ENCODE data around the gene ITSN2. TPM values are rescaled to one million over a fixed set of nuclear protein-coding genes. Genes with fewer than 3 reads are reported as not detected.

ITSN2 gene
- total RNA-seq, 1 donor from 2014 or later: 10.4 TPM

GRCh38 chr2:24241528-24241927 is 118.8 kb downstream of the ITSN2 start:
- H3K27ac Mint-ChIP-seq: no peak overlapping the region
- H3K4me1 ChIP-seq: no peaks in the 10 kb centered on the region
- no peak overlapping the region for H3K9ac ChIP-seq
- H3K4me2 ChIP-seq: no peak overlapping the region
- H3K27me3 Mint-ChIP-seq (ENCODE audit: insufficient read depth, low read depth): no peaks in the 10 kb centered on the region
- no peaks in the 10 kb centered on the region for H3K9me3 Mint-ChIP-seq
- H3K27ac ChIP-seq: no peak overlapping the region
- H3K36me3 Mint-ChIP-seq: no peaks in the 10 kb centered on the region
- no peaks in the 10 kb centered on the region for H3K36me3 ChIP-seq
- no peaks in the 10 kb centered on the region for H3K27me3 ChIP-seq
- no peak overlapping the region for H2AFZ ChIP-seq (replicated peaks)
- H3K9me3 ChIP-seq (ENCODE audit: low read depth): no peaks in the 10 kb centered on the region
- no peaks in the 10 kb centered on the region for H3K4me1 Mint-ChIP-seq
- no peak for DNase-seq (ENCODE audit: low spot score)
- TF ChIP-seq CTCF (IDR thresholded peaks at IDR 0.05): no peak
- no peak for TF ChIP-seq EZH2 (IDR thresholded peaks at IDR 0.05)
- TF ChIP-seq EZH2phosphoT487 (IDR thresholded peaks at IDR 0.05): no peak
- H3K4me3 Mint-ChIP-seq: no peak overlapping the region
- H4K20me1 ChIP-seq (ENCODE audit: low read depth): no peaks in the 10 kb centered on the region
- H3K4me3 ChIP-seq: no peak overlapping the region
- H3F3A ChIP-seq (ENCODE audit: low read depth): no peaks in the 10 kb centered on the region
- no peaks in the 10 kb centered on the region for H3K79me2 ChIP-seq (ENCODE audit: low read depth)

- no peak overlapping the region for H2AFZ ChIP-seq (replicated peaks)
- no peak for DNase-seq (ENCODE audit: low spot score)
These were observed 120.8 kb downstream of the ITSN2 start for GRCh38 chr2:24239553-24239952.

GRCh38 chr2:24238158-24238557 is 122.2 kb downstream of the ITSN2 start:
- H3K36me3 ChIP-seq: no peaks in the 10 kb centered on the region
- no peak overlapping the region for H3K4me2 ChIP-seq
- peaks cover 8% of the 10 kb centered on the region for H3K4me1 ChIP-seq
- no peaks in the 10 kb centered on the region for H3K27me3 Mint-ChIP-seq (ENCODE audit: insufficient read depth, low read depth)
- H2AFZ ChIP-seq (replicated peaks): no peak overlapping the region
- H3K4me1 Mint-ChIP-seq: no peaks in the 10 kb centered on the region
- no peak overlapping the region for H3K27ac Mint-ChIP-seq
- no peak overlapping the region for H3K27ac ChIP-seq
- H3K79me2 ChIP-seq (ENCODE audit: low read depth): no peaks in the 10 kb centered on the region
- TF ChIP-seq EZH2phosphoT487 (IDR thresholded peaks at IDR 0.05): no peak
- TF ChIP-seq CTCF (IDR thresholded peaks at IDR 0.05): no peak
- no peak for TF ChIP-seq EZH2 (IDR thresholded peaks at IDR 0.05)
- H3F3A ChIP-seq (ENCODE audit: low read depth): no peaks in the 10 kb centered on the region
- H3K9me3 ChIP-seq (ENCODE audit: low read depth): no peaks in the 10 kb centered on the region
- H3K27me3 ChIP-seq: no peaks in the 10 kb centered on the region
- no peak overlapping the region for H3K4me3 Mint-ChIP-seq
- DNase-seq (ENCODE audit: low spot score): no peak
- H4K20me1 ChIP-seq (ENCODE audit: low read depth): no peaks in the 10 kb centered on the region
- H3K9me3 Mint-ChIP-seq: no peaks in the 10 kb centered on the region
- H3K4me3 ChIP-seq: no peak overlapping the region
- H3K9ac ChIP-seq: no peak overlapping the region
- H3K36me3 Mint-ChIP-seq: no peaks in the 10 kb centered on the region

More at GRCh38 chr2:24239553-24239952, 120.8 kb downstream of the ITSN2 start:
- Histone ChIP-seq H3K4me1 (no peaks in the 10 kb centered on the region), H4K20me1 (ENCODE audit: low read depth) (no peaks in the 10 kb centered on the region), H3K36me3 (no peaks in the 10 kb centered on the region), H3F3A (ENCODE audit: low read depth) (no peaks in the 10 kb centered on the region), H3K9ac (no peak overlapping the region), H3K4me3 (no peak overlapping the region), H3K4me2 (no peak overlapping the region), H3K27ac (no peak overlapping the region), H3K79me2 (ENCODE audit: low read depth) (no peaks in the 10 kb centered on the region), H3K9me3 (ENCODE audit: low read depth) (no peaks in the 10 kb centered on the region), H3K27me3 (no peaks in the 10 kb centered on the region)
- Mint-ChIP-seq H3K9me3 (no peaks in the 10 kb centered on the region), H3K4me3 (no peak overlapping the region), H3K27ac (no peak overlapping the region), H3K27me3 (ENCODE audit: insufficient read depth, low read depth) (no peaks in the 10 kb centered on the region), H3K36me3 (no peaks in the 10 kb centered on the region), H3K4me1 (no peaks in the 10 kb centered on the region)
- TF ChIP-seq EZH2 (IDR thresholded peaks at IDR 0.05) (no peak), EZH2phosphoT487 (IDR thresholded peaks at IDR 0.05) (no peak), CTCF (IDR thresholded peaks at IDR 0.05) (no peak)

Measured in neural progenitor cell (in vitro differentiated cells).